ENCODE measurements around the gene PPP1R12C. TPM values are rescaled to one million over a fixed set of nuclear protein-coding genes. Genes with fewer than 3 reads are reported as not detected.

PPP1R12C gene
- total RNA-seq, 4 donors from 2014 or later, result 113 to 512 (median 193) TPM

DNA sequence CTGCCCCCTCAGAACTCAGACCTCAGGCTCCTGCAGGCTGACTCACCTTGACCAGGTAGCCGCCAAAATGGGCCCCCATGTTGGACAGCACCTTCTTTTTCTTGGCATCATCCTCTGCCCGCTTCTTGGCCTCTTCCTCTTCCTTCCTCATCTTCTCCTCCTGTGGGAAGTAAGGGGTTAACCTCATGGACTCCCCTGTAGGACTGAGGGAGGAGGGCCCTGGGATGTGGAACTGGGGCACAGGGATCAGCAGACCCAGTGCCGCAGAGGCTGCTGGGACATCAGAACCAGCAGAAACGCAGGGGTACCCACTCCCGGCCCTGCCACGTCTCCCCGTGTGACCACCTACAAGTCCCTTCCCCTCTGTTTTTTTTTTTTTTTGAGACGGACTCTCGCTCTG is 20.5 kb upstream of the PPP1R12C start:
- peaks cover 0 to 6% of the 10 kb centered on the region in 2 donors for H3K27me3 ChIP-seq
- no peak overlapping the region for H3K27ac ChIP-seq
- no peak overlapping the region for H3K4me3 ChIP-seq
- no peaks in the 10 kb centered on the region for H3K9me3 ChIP-seq
- no peaks in the 10 kb centered on the region for H3K36me3 ChIP-seq
- DNase-seq, result no peak
- TF ChIP-seq CTCF (IDR thresholded peaks at IDR 0.05), result no peak
- TF ChIP-seq POLR2A (IDR thresholded peaks at IDR 0.05), result no peak
- no peaks in the 10 kb centered on the region for H3K4me1 ChIP-seq

DNA sequence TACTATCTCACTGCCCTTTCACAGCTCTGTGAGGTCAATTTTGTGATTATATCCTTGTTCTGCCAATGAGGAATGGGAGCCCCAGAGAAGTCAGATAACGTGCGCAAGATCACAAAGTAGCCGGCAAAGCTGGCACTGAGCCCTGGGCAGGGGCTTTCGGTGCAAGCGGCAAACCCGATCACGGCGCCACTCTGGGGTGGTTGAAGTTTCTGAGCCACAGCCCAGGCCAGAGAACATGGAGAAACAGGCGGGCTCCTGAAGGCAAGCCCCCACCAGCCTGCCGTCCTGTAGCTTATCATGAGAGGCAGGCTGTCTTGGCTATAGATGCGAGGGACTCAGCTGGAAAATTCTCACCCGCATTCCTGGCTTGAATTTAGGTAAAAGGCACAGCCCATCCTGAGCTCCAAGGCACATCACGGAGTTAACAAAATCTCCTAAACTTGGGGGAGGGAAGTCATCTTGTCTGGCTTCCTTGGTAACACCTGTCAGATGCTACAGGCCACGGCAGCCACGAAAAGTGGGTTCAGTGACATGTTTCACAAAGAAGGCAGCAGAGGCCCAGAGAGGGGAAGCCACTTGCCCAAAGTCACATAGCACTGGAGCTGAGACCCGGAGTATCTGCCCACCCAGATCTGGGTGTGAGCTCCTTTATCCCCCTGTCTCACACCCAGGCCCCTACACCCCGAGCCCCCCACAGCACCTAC is 19.1 kb upstream of the PPP1R12C start:
- Histone ChIP-seq H3K9me3 (no peaks in the 10 kb centered on the region), H3K27ac (no peak overlapping the region), H3K36me3 (no peaks in the 10 kb centered on the region), H3K4me1 (no peaks in the 10 kb centered on the region), H3K27me3 (peaks cover 0 to 2% of the 10 kb centered on the region in 2 donors), H3K4me3 (no peak overlapping the region)
- no peak for DNase-seq
- no peak for TF ChIP-seq CTCF (IDR thresholded peaks at IDR 0.05)
- TF ChIP-seq POLR2A (IDR thresholded peaks at IDR 0.05), result no peak

- TF ChIP-seq POLR2A (IDR thresholded peaks at IDR 0.05) (no peak), CTCF (IDR thresholded peaks at IDR 0.05) (no peak)
- Histone ChIP-seq H3K36me3 (no peaks in the 10 kb centered on the region), H3K27ac (no peak overlapping the region), H3K4me1 (no peaks in the 10 kb centered on the region), H3K27me3 (no peaks in the 10 kb centered on the region), H3K9me3 (no peaks in the 10 kb centered on the region), H3K4me3 (no peak overlapping the region)
- no peak for DNase-seq
Observed at GRCh38 chr19:55134736-55135135, 17.3 kb upstream of the PPP1R12C start.

GRCh38 chr19:55133639-55134444 is 16.4 kb upstream of the PPP1R12C start:
- Histone ChIP-seq H3K9me3 (no peaks in the 10 kb centered on the region), H3K27ac (no peak overlapping the region), H3K27me3 (no peaks in the 10 kb centered on the region), H3K4me3 (no peak overlapping the region), H3K36me3 (no peaks in the 10 kb centered on the region), H3K4me1 (no peaks in the 10 kb centered on the region)
- DNase-seq, result no peak
- TF ChIP-seq CTCF (IDR thresholded peaks at IDR 0.05), result no peak
- TF ChIP-seq POLR2A (IDR thresholded peaks at IDR 0.05), result no peak

- Histone ChIP-seq H3K9me3 (no peaks in the 10 kb centered on the region), H3K36me3 (no peaks in the 10 kb centered on the region), H3K4me3 (no peak overlapping the region), H3K27ac (no peak overlapping the region), H3K4me1 (no peaks in the 10 kb centered on the region), H3K27me3 (no peaks in the 10 kb centered on the region)
- DNase-seq, result no peak
- TF ChIP-seq POLR2A (IDR thresholded peaks at IDR 0.05), result no peak
- TF ChIP-seq CTCF (IDR thresholded peaks at IDR 0.05), result no peak
Observed at GRCh38 chr19:55132453-55133129, 15.2 kb upstream of the PPP1R12C start.

Data from Peyer's patch (tissue), 4 donors.